GM12878 (cell line): ENCODE measurements around the gene ABI2.

Source experiments
- BCL3 ChIP-seq: IDR thresholded peaks from 2 replicates; pipeline ENCODE4 v1.6.1; 2011; ENCODE audit warnings: borderline replicate concordance, low read depth, mild to moderate bottlenecking, moderate library complexity, low read length; ENCODE audit not compliant: insufficient read depth, poor library complexity, severe bottlenecking
- CEBPB ChIP-seq, 2 experiments: fragments of 150-350 bp in 1 of 2; IDR thresholded peaks; 2 replicates each; pipeline ENCODE4 v1.6.1; 2012 to 2014; ENCODE audit warnings: low read depth in 2 of 2, low read length in 2 of 2, borderline replicate concordance in 1 of 2, inconsistent platforms in 1 of 2
- CREM ChIP-seq: IDR thresholded peaks from 2 replicates; pipeline ENCODE4 v1.6.1; 2014; ENCODE audit warnings: antibody characterized with exemption, low read depth
- CTCF ChIP-seq, 3 experiments: IDR thresholded peaks in 2 of 3; conservative IDR thresholded peaks in 1 of 3; 2 replicates each; pipeline ENCODE4 v1.5.1; 2011; ENCODE audit warnings: low read depth in 3 of 3, low read length in 3 of 3, mild to moderate bottlenecking in 3 of 3, control low read depth in 2 of 3, moderate library complexity in 2 of 3, inconsistent platforms in 1 of 3, mixed read lengths in 1 of 3; ENCODE audit not compliant: control insufficient read depth in 2 of 3, insufficient read depth in 1 of 3; ENCODE audit errors: extremely low read depth in 1 of 3
- FOS ChIP-seq: IDR thresholded peaks from 3 replicates; pipeline ENCODE4 v1.6.1; 2011; ENCODE audit warnings: borderline replicate concordance; ENCODE audit not compliant: insufficient read length; ENCODE audit errors: extremely low read depth
- NFXL1 ChIP-seq: fragments of 450-650 bp; IDR thresholded peaks from 2 replicates; pipeline ENCODE4 v1.6.1; 2017; ENCODE audit warnings: antibody characterized with exemption, mild to moderate bottlenecking, borderline replicate concordance
- NR2C1 ChIP-seq: fragments of 450-650 bp; IDR thresholded peaks from 2 replicates; pipeline ENCODE4 v1.6.1; 2017; ENCODE audit warnings: antibody characterized with exemption, mild to moderate bottlenecking, moderate library complexity
- POLR2A ChIP-seq: IDR thresholded peaks from 2 replicates; pipeline ENCODE4 v1.6.1; 2011; ENCODE audit warnings: low read depth, mild to moderate bottlenecking, low read length
- POLR2AphosphoS5 ChIP-seq: IDR thresholded peaks from 2 replicates; pipeline ENCODE4 v1.6.1; 2011; ENCODE audit warnings: mild to moderate bottlenecking, low read length, inconsistent platforms
- RAD21 ChIP-seq: IDR thresholded peaks from 2 replicates; pipeline ENCODE4 v1.6.1; 2011; ENCODE audit warnings: mild to moderate bottlenecking, low read depth, low read length, moderate library complexity; ENCODE audit not compliant: insufficient read depth
- SMAD1 ChIP-seq: fragments of 450-650 bp; IDR thresholded peaks from 2 replicates; pipeline ENCODE4 v1.6.1; 2018; ENCODE audit warnings: mild to moderate bottlenecking, low read depth; ENCODE audit not compliant: partially characterized antibody
- TF ChIP-seq, protein P1 (sequence below): IDR thresholded peaks from 2 replicates; pipeline ENCODE4 v1.6.1; 2011; ENCODE audit warnings: borderline replicate concordance, low read depth, mild to moderate bottlenecking, moderate library complexity, mixed read lengths, low read length; ENCODE audit not compliant: insufficient read depth; ENCODE audit errors: extremely low read length
- TF ChIP-seq, protein P2 (sequence below): fragments of 450-650 bp; IDR thresholded peaks from 2 replicates; pipeline ENCODE4 v1.6.1; 2017; ENCODE audit warnings: low read depth, mild to moderate bottlenecking, moderate library complexity

GRCh38 chr2:203407496-203407895 lies 79.3 kb downstream of the ABI2 start:
- no peak for TF ChIP-seq CEBPB (IDR thresholded peaks at IDR 0.05; ENCODE audit: borderline replicate concordance in 1 of 2, low read depth in 2 of 2, low read length in 2 of 2)
- no peak for TF ChIP-seq RAD21
- TF ChIP-seq BCL3, result no peak
- TF ChIP-seq POLR2AphosphoS5, result no peak
- no peak for TF ChIP-seq CREM
- no peak for TF ChIP-seq CTCF (IDR thresholded peaks at IDR 0.05 in 2 of 3, conservative IDR thresholded peaks at IDR 0.05 in 1 of 3; ENCODE audit: control insufficient read depth in 2 of 3, extremely low read depth in 1 of 3, insufficient read depth in 1 of 3, low read depth in 3 of 3, low read length in 3 of 3)
- TF ChIP-seq FOS, result no peak
- TF ChIP-seq POLR2A, result no peak
- TF ChIP-seq SMAD1, result no peak
- TF ChIP-seq NFXL1, result no peak
- TF ChIP-seq, protein P1, sequence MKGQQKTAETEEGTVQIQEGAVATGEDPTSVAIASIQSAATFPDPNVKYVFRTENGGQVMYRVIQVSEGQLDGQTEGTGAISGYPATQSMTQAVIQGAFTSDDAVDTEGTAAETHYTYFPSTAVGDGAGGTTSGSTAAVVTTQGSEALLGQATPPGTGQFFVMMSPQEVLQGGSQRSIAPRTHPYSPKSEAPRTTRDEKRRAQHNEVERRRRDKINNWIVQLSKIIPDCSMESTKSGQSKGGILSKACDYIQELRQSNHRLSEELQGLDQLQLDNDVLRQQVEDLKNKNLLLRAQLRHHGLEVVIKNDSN, result no peak
- TF ChIP-seq NR2C1, result no peak
- TF ChIP-seq, protein P2, sequence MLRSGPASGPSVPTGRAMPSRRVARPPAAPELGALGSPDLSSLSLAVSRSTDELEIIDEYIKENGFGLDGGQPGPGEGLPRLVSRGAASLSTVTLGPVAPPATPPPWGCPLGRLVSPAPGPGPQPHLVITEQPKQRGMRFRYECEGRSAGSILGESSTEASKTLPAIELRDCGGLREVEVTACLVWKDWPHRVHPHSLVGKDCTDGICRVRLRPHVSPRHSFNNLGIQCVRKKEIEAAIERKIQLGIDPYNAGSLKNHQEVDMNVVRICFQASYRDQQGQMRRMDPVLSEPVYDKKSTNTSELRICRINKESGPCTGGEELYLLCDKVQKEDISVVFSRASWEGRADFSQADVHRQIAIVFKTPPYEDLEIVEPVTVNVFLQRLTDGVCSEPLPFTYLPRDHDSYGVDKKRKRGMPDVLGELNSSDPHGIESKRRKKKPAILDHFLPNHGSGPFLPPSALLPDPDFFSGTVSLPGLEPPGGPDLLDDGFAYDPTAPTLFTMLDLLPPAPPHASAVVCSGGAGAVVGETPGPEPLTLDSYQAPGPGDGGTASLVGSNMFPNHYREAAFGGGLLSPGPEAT, result no peak
